HL-60 (cell line): ENCODE measurements around the gene CENPM.

Experiments used
- CTCF ChIP-seq: IDR thresholded peaks from one replicate; pipeline ENCODE4 v1.5.1; 2011; ENCODE audit warnings: low read length, control low read depth, inconsistent platforms; ENCODE audit not compliant: insufficient read depth
- GABPA ChIP-seq: IDR thresholded peaks from 2 replicates; pipeline ENCODE4 v1.6.1; 2012; ENCODE audit warnings: low read depth
- POLR2AphosphoS5 ChIP-seq: IDR thresholded peaks from 2 replicates; pipeline ENCODE4 v1.6.1; 2012; ENCODE audit warnings: low read depth
- REST ChIP-seq: IDR thresholded peaks from 2 replicates; pipeline ENCODE4 v1.6.1; 2012; ENCODE audit warnings: low read depth; ENCODE audit not compliant: insufficient replicate concordance
- SPI1 ChIP-seq: IDR thresholded peaks from 2 replicates; pipeline ENCODE4 v1.6.1; 2012; ENCODE audit warnings: low read depth, mild to moderate bottlenecking, borderline replicate concordance

GRCh38 chr22:41933411-41934177 lies 13.4 kb downstream of the CENPM start:
- TF ChIP-seq CTCF, result no peak
- no peak for TF ChIP-seq REST
- peak; percentile 65; the same call in 1 of the 2 replicates for TF ChIP-seq POLR2AphosphoS5
- TF ChIP-seq GABPA, result no peak
- peak; percentile 59; the same call in 1 of the 2 replicates for TF ChIP-seq SPI1
